ENCODE measurements around the gene ACAP3.

The ACAP3 gene

DNA sequence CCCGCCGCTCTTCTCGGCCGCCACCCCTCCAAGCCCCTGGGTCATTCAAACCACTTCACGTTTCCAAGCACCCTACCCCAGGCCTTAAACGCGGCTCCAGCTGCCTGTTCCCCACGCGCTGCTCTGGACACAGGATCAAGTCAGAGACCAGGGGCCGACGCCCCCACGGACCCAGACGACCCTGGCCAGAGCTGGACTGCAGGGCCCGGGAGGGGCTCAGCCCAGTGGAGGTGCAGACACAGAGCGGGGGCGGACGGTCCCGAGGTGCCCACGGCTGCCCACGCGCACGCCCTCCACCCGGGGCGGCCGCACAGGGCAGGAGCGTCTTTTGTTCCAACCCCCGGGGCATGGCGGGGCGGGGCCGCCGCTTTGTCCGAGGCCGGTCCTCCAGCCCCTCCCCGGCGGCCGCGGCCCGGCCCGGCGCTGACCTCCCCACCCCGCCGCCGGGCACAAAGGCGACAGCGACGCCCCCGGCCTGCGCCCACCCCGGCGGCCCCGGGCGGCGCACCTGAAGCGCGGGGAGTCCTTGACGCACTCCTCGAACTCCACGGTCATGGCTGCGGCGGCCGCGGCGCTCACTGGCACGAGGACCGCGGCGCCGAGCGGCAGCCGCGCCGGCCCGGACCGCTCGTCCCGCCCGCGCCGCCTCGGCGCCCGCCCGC, 338 bp downstream of the ACAP3 start:
- TF ChIP-seq ZBTB7A (IDR thresholded peaks at IDR 0.05; ENCODE audit: low read depth) (peak; percentile 56), USF1 (IDR thresholded peaks at IDR 0.05) (no peak), REST (IDR thresholded peaks at IDR 0.05; ENCODE audit: low read depth) (no peak), TCF12 (IDR thresholded peaks at IDR 0.05; ENCODE audit: low read depth) (no peak), NFIC (IDR thresholded peaks at IDR 0.05) (no peak), RAD21 (IDR thresholded peaks at IDR 0.05; ENCODE audit: low read depth) (no peak), CEBPB (IDR thresholded peaks at IDR 0.05) (no peak), TAF1 (IDR thresholded peaks at IDR 0.05; ENCODE audit: low read depth) (no peak), CREB1 (IDR thresholded peaks at IDR 0.05; ENCODE audit: low read depth) (no peak), TEAD4 (IDR thresholded peaks at IDR 0.05) (no peak), YY1 (IDR thresholded peaks at IDR 0.05; ENCODE audit: low read depth) (no peak), EGR1 (IDR thresholded peaks at IDR 0.05) (peak; percentile 86), MAX (IDR thresholded peaks at IDR 0.05) (no peak), FOXM1 (IDR thresholded peaks at IDR 0.05; ENCODE audit: borderline replicate concordance, low read depth) (no peak)

DNA sequence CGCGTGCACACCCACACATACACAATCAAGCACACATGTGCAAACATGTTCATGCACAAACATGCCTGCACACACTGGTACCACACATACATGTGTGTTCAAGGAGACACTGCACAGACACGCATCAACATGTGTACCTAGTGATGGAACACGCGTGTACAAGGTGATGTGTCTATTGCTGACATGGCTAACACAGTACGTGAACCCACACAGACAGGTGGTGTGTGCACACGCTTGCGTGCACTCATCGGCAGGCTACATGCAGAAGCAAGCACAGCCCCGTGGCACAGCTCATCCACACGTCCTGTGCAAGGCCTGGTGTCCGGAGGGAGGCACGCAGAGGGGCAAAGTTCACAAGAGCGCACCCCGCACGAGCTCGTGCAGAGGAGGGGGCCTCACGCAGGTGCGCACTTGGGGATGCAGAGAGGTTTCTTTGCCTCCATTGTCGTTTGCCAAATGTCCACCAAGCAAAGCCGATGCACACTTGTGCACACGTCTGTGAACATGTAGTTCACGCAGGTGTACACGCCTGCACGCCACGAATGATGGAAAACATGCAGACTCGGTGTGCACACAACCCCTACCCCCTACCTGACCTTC, 969 bp downstream of the ACAP3 start:
- TF ChIP-seq EGR1 (IDR thresholded peaks at IDR 0.05) (no peak), NFIC (IDR thresholded peaks at IDR 0.05) (no peak), TCF12 (IDR thresholded peaks at IDR 0.05; ENCODE audit: low read depth) (no peak), TEAD4 (IDR thresholded peaks at IDR 0.05) (no peak), RAD21 (IDR thresholded peaks at IDR 0.05; ENCODE audit: low read depth) (no peak), MAX (IDR thresholded peaks at IDR 0.05) (no peak), CREB1 (IDR thresholded peaks at IDR 0.05; ENCODE audit: low read depth) (no peak), CEBPB (IDR thresholded peaks at IDR 0.05) (no peak), FOXM1 (IDR thresholded peaks at IDR 0.05; ENCODE audit: borderline replicate concordance, low read depth) (no peak), USF1 (IDR thresholded peaks at IDR 0.05) (no peak), EP300 (IDR thresholded peaks at IDR 0.05; ENCODE audit: borderline replicate concordance) (no peak), ZBTB7A (IDR thresholded peaks at IDR 0.05; ENCODE audit: low read depth) (no peak), TAF1 (IDR thresholded peaks at IDR 0.05; ENCODE audit: low read depth) (no peak), REST (IDR thresholded peaks at IDR 0.05; ENCODE audit: low read depth) (no peak), YY1 (IDR thresholded peaks at IDR 0.05; ENCODE audit: low read depth) (no peak)

DNA sequence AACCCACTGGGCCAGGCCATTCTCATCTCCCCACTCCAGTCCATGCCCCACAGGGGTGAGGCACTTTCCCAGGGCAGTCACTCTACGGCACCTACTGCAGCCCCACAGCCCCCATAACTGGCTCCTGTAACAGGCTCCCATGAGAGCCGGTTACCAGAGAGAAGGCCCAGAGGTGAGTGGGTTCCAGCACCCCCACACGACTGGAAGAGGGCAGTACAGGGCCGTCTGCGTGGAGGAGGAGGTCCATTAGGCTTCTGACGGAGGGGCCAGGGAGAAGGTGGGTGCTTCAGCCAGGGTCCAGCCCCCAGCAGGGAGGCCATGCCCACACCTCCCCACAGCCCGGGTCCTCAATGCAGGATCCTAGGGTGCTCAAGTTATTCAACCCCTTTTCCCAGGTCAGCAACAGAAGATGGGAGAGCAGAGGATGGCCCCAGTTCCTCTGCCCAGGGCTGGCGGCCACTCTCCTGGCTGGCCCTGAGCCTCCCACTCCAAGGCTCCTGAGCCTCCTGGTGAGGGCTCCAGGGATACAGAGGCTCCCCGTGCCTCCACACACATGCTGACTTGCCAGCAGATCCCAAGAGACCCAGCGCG, 1.6 kb downstream of the ACAP3 start:
- TF ChIP-seq CEBPB (IDR thresholded peaks at IDR 0.05): no peak

- TF ChIP-seq CEBPB (IDR thresholded peaks at IDR 0.05) (no peak), TCF12 (IDR thresholded peaks at IDR 0.05; ENCODE audit: low read depth) (0 out of 2 replicates have a peak, but pooled peaks have one; percentile 21), NFIC (IDR thresholded peaks at IDR 0.05) (peak; percentile 37; the same call in 1 of the 2 replicates)
Observed at GRCh38 chr1:1305300-1306069, 2.2 kb downstream of the ACAP3 start.

Data from Ishikawa (cell line).